ENCODE results near the gene FYN. TPM values are rescaled to one million over a fixed set of nuclear protein-coding genes. Genes with fewer than 3 reads are reported as not detected.
"Not testable (repeated sequence)": the region's sequence is repeated elsewhere in the genome, so short reads cannot be mapped to it uniquely, and the experiment has no call there.

FYN gene
- total RNA-seq, 1 donor from 2014 or later, result 260 TPM

DNA sequence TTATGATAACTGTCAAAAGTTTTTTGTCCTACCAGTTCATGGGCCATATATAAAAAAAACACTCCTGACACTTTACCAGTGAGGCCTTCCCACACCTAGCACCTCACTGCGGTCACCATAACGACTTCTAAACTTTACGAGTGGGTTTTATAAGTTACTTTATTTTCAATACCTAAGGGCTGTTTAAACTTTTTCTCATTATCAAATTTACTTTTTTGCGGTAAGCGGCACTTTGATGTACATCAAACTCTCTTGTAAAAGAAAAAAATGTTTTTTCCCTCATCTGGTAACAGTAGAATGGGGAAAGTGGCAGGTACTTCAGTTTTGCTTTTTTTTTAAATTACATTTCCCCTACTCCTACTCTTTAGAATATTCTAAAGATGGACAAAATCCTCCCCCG, 36.2 kb downstream of the FYN start:
- H3K36me3 Mint-ChIP-seq (ENCODE audit: low read depth), result peaks cover 26% of the 10 kb centered on the region
- H3K4me1 Mint-ChIP-seq, result peaks cover 35% of the 10 kb centered on the region
- no peaks in the 10 kb centered on the region for H3K9me3 Mint-ChIP-seq
- no peak overlapping the region for H3K27ac Mint-ChIP-seq (ENCODE audit: unreplicated experiment)
- H3K27me3 Mint-ChIP-seq (ENCODE audit: low read depth), result no peaks in the 10 kb centered on the region
- no peak overlapping the region for H3K4me3 Mint-ChIP-seq
- no peak for DNase-seq (ENCODE audit: low read depth, low spot score)
- TF ChIP-seq, protein P1, sequence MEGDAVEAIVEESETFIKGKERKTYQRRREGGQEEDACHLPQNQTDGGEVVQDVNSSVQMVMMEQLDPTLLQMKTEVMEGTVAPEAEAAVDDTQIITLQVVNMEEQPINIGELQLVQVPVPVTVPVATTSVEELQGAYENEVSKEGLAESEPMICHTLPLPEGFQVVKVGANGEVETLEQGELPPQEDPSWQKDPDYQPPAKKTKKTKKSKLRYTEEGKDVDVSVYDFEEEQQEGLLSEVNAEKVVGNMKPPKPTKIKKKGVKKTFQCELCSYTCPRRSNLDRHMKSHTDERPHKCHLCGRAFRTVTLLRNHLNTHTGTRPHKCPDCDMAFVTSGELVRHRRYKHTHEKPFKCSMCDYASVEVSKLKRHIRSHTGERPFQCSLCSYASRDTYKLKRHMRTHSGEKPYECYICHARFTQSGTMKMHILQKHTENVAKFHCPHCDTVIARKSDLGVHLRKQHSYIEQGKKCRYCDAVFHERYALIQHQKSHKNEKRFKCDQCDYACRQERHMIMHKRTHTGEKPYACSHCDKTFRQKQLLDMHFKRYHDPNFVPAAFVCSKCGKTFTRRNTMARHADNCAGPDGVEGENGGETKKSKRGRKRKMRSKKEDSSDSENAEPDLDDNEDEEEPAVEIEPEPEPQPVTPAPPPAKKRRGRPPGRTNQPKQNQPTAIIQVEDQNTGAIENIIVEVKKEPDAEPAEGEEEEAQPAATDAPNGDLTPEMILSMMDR (conservative IDR thresholded peaks at IDR 0.05), result no peak

DNA sequence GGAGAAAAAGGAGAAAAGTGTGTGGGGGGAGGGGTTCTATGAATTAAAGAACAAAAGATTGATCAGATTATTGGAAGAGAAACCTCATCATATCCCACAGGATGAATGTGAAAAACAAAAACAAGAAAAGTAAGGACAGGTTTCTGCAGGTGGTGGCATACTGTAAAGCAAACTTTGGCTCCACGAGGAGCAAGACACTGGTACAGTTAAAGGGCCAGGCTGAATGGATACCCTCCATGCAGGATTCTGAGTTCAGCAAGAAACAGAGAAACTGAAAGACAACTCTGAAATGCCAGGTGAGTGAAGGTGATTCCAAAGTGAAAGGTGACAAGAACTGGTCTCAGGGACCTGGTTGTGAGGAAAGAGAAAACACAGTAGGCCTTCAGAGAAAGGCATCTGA, 37.4 kb downstream of the FYN start:
- H3K9me3 Mint-ChIP-seq, result no peaks in the 10 kb centered on the region
- H3K27ac Mint-ChIP-seq (ENCODE audit: unreplicated experiment), result no peak overlapping the region
- no peak overlapping the region for H3K4me3 Mint-ChIP-seq
- DNase-seq (ENCODE audit: low read depth, low spot score), result no peak
- TF ChIP-seq, protein P1 (conservative IDR thresholded peaks at IDR 0.05), result no peak
- H3K27me3 Mint-ChIP-seq (ENCODE audit: low read depth), result no peaks in the 10 kb centered on the region
- peaks cover 36% of the 10 kb centered on the region for H3K4me1 Mint-ChIP-seq
- H3K36me3 Mint-ChIP-seq (ENCODE audit: low read depth), result peaks cover 26% of the 10 kb centered on the region

- H3K27ac Mint-ChIP-seq (ENCODE audit: unreplicated experiment), result not testable (repeated sequence)
Observed at GRCh38 chr6:111835398-111835797, 37.9 kb downstream of the FYN start.

DNA sequence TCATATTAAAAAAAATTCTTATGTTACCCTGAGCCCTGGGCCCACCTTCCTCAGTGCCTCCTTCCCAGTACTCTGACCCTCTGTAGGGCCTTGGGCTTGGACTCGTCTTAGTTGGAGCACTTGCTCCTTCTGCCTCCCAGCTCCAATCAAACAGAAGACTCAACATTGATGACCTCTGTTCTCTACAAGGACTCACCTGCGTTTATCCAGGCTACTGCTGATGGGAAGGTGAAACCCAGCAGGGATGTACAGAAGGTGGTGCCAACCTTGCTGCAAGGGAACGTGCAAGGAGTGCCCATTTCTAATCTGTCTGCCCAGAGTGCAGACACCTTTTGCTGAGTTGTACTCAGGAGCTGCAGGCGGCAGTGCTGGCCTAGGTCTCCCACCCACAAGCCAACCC, 38.9 kb downstream of the FYN start:
- Mint-ChIP-seq H3K4me3 (no peak overlapping the region), H3K27ac (ENCODE audit: unreplicated experiment) (no peak overlapping the region), H3K9me3 (no peaks in the 10 kb centered on the region), H3K27me3 (ENCODE audit: low read depth) (no peaks in the 10 kb centered on the region), H3K4me1 (peaks cover 44% of the 10 kb centered on the region), H3K36me3 (ENCODE audit: low read depth) (peaks cover 31% of the 10 kb centered on the region)
- DNase-seq (ENCODE audit: low read depth, low spot score), result no peak
- TF ChIP-seq, protein P1 (conservative IDR thresholded peaks at IDR 0.05), result no peak

More at GRCh38 chr6:111835398-111835797, 37.9 kb downstream of the FYN start:
- H3K27me3 Mint-ChIP-seq (ENCODE audit: low read depth); H3K9me3 Mint-ChIP-seq; DNase-seq (ENCODE audit: low read depth, low spot score); H3K4me3 Mint-ChIP-seq: not testable (repeated sequence)
- H3K36me3 Mint-ChIP-seq (ENCODE audit: low read depth), result peaks cover 26% of the 10 kb centered on the region
- H3K4me1 Mint-ChIP-seq, result peaks cover 40% of the 10 kb centered on the region

DNA sequence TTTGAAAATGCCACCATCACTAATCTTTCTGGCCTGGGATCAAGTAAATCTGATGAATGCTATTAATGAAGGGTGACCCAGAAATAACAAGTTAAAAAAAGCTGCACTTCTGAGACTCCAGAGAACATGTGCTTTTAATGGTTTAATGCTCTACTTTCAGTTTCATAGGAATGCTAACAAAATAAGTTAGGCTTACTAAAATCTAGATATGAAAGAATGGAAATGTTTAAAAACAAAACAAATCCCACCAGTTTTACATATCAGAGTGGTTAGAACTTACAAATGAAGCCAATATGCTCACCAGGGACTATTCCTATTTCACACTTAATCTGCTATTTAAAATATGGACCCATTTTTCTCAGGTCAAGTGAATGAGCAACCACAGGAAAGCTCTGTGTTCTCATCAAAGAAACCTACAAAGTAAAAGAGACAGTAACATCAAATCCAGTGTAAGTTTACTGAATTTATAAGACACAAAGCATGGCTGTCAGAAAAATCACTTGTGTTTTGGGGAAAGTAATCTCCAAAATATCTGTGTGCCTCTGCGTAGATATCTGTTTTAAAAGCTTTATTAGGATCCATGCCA, 40.3 kb downstream of the FYN start:
- TF ChIP-seq, protein P1 (conservative IDR thresholded peaks at IDR 0.05), result no peak
- H3K4me3 Mint-ChIP-seq, result no peak overlapping the region
- H3K36me3 Mint-ChIP-seq (ENCODE audit: low read depth), result peaks cover 33% of the 10 kb centered on the region
- no peak overlapping the region for H3K27ac Mint-ChIP-seq (ENCODE audit: unreplicated experiment)
- H3K27me3 Mint-ChIP-seq (ENCODE audit: low read depth), result no peaks in the 10 kb centered on the region
- H3K9me3 Mint-ChIP-seq, result no peaks in the 10 kb centered on the region
- no peak for DNase-seq (ENCODE audit: low read depth, low spot score)
- H3K4me1 Mint-ChIP-seq, result peaks cover 37% of the 10 kb centered on the region

- H3K27ac Mint-ChIP-seq (ENCODE audit: unreplicated experiment), result no peak overlapping the region
- DNase-seq (ENCODE audit: low read depth, low spot score), result no peak
Observed at GRCh38 chr6:111831408-111831807, 41.8 kb downstream of the FYN start.

More at GRCh38 chr6:111831408-111831807, 41.8 kb downstream of the FYN start:
- no peaks in the 10 kb centered on the region for H3K27me3 Mint-ChIP-seq (ENCODE audit: low read depth)
- H3K4me3 Mint-ChIP-seq, result no peak overlapping the region
- TF ChIP-seq, protein P1 (conservative IDR thresholded peaks at IDR 0.05), result no peak
- H3K9me3 Mint-ChIP-seq, result no peaks in the 10 kb centered on the region
- H3K36me3 Mint-ChIP-seq (ENCODE audit: low read depth), result peaks cover 26% of the 10 kb centered on the region
- H3K4me1 Mint-ChIP-seq, result peaks cover 37% of the 10 kb centered on the region
